HG02588 (cell line): ENCODE results near the gene PPL.
"Not testable (repeated sequence)": the region's sequence is repeated elsewhere in the genome, so short reads cannot be mapped to it uniquely, and the experiment has no call there.

Experiments used
- ATAC-seq: cut with Tn5 transposase; IDR thresholded peaks from one replicate; pipeline ENCODE4 v1.9.1; 2021; ENCODE audit warnings: mild to moderate bottlenecking, moderate library complexity; ENCODE audit not compliant: unreplicated experiment

The PPL gene

DNA sequence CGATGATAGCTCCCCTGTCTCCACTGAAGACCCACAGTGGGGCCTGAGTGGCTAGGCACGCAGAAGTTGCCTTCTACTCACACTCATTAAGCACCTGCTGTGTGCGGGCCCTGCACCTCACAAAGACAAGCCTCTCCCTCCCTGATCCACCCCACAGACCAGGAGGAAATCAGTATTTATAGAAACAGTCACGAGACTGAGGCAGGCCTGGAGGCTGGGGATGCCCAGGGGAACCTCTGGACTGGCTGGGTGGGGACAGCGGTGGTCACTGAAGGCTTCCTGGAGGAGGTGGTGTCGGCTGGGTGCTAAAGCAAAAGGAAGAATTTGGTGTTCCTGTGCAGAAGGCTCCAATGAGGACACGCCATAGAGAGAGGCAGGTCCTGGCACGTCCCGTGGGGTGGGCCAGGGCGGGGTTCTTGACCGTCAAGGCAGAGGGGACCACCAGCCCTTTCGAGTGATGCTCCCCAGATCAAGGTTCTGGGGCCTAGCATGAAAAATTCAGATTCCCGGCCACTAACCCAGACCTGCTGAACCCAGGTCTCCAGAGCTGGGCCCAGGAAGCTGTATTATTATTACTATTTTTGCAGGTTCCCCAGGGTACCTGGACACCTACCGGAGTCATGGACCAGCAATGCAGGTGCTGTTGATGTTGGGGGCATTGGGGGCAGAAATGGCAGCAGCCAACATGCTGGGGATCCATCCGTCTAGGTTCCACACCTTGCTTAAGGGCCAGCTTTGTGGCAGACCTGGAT, 23.0 kb downstream of the PPL start:
- ATAC-seq: no peak

DNA sequence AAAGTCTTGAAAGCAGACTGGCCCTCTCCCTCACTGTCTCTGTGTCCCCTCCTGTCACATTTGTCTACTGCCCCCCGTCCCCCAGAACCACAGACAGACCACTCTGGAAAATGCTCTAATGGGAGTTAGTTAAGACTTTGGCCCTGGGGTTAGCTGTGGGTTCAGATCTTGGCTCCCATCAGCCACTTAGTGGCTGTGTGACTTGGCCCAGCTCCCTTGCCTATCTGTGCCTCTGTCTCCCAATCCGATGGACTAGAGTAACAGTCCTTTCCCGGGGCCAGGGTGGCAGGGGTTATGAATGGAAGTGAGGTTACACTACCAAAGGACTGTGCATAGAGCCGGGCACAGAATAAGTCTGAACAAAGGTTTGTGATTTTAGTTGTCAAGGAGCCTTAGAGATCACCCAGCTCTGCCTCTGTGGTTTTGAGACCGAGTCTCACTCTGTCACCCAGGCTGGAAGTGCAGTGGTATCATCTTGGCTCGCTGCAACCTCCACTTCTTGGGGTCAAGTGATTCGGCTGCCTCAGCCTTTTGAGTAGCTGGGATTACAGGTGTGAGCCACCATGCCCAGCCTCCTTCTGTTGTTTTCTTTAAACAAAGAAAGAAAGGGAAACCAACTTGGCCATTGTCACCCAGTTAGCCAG, 23.7 kb downstream of the PPL start:
- ATAC-seq: no peak

- no peak for ATAC-seq
Measured at GRCh38 chr16:4911970-4912386, 25.0 kb downstream of the PPL start.

- no peak for ATAC-seq
Measured at GRCh38 chr16:4910828-4911227, 26.1 kb downstream of the PPL start.

DNA sequence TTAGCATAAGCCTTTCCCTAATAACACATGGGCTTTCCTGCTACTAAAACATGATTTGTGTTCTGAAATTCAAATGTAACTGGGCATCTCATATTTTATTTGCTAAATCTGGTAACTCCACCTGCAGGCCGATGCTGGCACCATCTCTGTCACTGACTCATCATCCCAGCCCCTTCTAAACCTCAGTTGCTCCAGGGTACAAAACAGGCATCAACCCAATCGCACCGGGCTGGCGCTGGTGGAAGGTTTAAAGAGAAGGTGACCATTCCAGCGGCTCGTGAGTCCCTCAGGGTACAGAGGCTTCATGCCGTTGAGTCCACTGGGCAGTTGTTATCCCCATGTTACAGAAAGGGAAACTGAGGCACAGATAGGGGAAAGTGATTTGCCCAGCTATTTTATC, 27.1 kb downstream of the PPL start:
- no peak for ATAC-seq

DNA sequence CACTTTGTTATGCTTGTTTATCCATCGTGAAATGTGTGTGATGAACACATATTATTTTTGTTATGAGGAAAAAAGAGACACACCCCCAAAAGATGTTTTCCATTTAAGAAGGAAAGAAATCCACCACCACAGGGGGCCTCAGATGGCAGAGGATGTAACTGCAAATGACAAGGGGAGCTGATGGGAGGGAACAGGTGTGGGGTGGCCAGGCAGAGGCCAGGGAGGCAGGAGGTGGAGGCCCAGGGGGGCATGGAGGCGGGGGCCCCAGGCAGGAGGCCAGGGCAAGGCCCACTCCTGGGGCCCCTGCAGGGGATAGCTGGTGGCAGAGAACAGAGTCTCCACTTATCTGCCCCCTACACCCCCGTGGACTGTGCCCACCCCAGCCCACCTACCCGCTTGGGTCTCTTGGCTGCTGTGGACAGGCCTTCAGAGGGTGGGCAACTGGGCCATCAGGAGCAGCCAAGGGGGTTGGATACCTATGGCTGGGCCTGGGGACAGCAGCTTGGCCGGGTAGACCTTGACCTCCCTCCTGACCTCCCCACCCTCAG, 28.0 kb downstream of the PPL start:
- ATAC-seq: no peak

- no peak for ATAC-seq
Measured at GRCh38 chr16:4904942-4905615, 31.9 kb downstream of the PPL start.

- ATAC-seq: no peak
Measured at GRCh38 chr16:4904108-4904941, 32.6 kb downstream of the PPL start.

- ATAC-seq: no peak
Measured at GRCh38 chr16:4902038-4902437, 34.9 kb downstream of the PPL start.

GRCh38 chr16:4900750-4901149, 36.2 kb downstream of the PPL start:
- ATAC-seq: no peak

DNA sequence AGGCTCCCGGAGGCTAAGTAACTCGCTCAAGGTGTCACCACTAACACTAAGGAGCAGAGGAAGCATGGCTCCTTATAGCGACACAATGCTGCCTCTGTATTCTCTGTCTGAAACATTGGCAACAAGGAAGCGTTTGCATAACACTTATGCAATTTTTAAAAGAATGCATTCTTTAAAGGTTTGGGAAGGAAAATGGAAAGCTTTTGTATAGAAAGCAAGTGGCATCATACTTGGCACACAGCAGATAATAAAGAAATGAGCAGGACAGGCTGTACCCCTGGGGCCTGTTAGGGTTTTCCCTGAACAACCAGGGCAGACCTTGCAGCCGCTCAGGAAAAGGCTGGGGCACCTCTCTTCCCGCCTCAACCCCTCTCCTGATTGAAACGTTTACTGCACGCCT, 36.9 kb downstream of the PPL start:
- no peak for ATAC-seq

DNA sequence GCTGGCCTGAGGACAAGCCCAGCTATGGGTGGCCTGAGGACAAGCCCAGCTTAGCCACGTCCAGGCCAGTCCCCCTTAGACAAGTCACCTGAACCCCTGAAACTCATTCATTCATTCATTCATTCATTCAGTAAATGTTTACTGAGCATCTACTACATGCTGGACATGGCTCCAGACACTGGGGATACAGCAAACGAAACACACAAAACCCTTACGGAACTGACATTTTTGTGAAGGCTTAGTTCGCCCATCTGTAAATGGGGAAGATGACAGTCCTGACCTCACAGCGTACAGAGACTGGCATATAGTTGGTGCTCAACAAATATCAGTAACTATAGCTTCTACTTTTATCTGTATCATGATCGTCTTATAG, 37.5 kb downstream of the PPL start:
- no peak for ATAC-seq

DNA sequence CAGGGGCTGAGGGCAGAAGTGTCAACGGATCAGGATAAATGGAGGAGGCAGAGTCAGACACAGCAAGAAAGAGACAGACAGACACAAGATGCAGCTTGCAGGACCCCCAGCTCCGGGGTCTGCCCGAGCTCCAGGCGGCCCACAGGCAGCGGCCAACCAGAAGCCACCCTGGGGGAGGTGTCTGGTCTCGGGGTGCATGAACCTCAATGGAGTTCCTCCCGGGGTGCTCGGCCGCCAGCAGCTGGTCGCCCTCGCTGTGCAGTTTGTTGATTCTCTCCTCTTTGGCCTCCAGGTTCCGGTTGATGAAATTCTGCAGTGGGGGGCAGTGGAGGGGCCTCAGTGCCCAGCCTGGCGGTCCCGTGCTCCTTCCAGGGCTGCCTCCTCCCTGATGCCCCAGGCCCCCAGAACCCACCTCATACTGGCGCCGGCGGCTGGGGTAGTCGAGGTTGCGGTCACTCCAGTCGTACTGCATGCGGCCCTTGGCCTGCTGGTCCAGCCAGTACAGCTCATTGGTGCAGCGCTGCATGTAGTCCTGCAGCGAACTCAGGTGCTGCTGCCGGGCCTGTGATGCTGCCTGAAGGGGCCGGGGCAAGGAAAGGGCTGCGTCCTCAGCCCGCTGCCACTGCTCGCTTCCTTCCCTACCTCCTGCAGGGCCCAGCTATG, 38.0 kb downstream of the PPL start:
- no peak for ATAC-seq

DNA sequence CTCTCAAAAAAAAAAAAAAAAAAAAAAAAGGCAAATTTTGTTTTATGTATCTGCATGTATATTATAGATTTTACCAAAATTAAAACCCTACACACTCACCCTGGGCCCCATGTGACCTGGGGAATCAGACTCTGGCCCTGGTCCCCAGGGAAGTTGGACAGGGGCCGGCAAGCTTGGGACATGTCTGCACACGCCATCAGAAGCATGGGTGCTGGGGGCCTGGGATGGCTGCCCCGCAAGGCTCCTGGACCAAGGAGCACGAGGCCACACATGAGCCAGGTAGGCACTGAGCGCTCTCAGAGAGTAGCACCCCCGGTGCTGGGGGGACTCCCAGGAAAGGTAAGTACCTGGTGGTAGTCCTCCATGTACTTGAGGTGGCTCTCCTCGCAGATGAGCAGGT, 39.6 kb downstream of the PPL start:
- ATAC-seq: no peak

GRCh38 chr16:4896761-4897160, 40.2 kb downstream of the PPL start:
- ATAC-seq: not testable (repeated sequence)

DNA sequence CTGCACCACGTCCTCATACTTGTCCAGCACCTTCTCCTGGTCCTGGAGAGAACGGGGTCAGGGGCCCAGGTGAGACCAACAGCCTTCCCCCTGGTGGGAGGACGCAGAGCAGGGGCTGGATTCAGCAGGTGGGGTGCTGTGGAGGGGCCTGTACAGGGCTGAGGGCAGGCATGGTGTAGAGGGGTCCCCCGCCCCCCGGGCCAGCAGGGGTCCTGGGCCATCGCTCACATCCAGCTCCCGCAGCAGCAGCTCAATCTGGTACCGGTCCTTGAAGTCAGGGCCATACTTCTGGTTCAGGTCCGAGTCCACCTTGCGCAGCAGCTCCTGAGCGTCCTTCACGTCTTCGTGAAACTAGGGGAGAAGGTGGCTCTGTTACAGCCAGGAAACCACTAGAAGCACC, 41.6 kb downstream of the PPL start:
- ATAC-seq: no peak

DNA sequence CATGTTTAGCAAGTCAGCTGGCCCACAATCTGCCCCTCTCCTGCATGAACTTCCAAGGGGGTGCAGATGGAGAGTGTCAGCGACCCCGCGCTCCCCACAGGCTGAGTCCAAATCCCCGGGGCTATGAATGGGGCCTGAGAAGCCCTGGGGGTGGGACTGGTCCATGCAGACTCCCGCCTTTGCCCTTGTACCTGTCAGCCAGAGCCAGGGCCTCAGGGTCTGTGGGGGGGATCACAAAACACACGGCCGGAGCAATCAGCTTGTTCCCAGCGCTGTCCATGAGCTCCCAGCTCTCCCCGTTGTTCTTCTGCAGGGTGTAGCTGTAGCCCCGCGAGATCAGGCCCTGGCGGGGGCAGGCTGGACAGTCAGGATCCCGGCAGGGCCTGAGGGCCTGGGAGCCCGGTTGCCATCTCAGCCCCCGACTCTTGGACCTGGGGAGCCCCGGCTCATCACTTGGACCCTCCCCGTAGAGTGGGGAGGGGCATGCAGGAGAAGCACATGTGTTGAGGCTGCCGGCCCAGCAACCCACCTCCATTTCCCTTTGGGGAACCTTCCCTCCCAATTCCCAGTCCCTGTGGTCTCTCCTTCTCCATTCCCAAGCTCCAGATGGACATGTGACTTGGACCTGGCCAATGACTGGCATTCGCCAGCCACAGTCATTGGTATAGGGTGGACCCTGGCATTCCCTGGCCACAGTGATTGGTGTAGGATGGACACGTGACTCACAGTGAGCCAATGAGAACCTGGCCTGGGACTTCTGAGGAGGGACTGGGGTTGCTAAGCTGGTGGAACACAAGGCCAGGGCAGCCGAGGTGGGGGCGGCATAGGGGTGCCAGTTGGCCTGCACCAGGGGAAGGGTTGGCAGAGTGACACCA, 42.4 kb downstream of the PPL start:
- ATAC-seq: no peak

DNA sequence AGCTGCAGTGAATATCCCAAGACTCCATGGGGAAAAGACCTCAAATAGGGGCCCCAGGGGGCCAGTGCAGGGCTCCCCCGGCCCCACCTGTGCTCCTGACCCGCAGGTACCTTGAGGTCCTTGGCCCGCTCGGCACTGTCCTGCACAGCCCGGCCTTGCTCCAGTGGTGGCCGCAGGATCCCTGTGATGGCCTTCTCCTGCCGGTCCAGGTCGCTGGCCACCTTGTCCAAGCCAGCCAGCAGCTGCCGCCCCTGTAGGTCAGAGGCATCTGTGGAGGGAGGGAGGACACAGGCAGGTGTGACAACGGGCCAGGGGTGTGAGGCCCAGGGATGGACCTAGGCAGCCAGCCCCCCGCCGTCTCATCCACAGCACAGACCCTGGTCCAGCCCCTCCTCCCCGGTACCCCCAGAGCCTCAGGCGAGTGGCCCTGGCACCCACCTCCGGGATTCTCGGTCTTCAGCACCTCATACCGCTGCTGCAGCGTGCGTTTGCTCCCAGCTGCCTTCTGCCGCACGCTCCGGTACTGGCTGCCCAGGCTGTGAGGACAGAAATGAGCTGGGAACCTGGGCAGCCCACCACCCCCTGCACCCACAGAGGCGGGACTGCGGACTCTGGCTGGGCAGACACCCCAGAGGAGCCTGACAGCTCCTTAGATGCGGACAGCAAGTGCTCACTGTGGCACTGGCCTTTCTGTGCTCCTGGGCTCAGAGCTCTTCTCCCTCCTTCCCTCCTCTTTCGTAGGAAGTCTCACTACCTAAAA, 43.7 kb downstream of the PPL start:
- no peak for ATAC-seq
